Measurements from ENCODE around the gene THSD7A. TPM values are rescaled to one million over a fixed set of nuclear protein-coding genes. Genes with fewer than 3 reads are reported as not detected.

THSD7A gene
- total and polyA plus RNA-seq, 7 donors: 0.06 to 1.4 (median 0.21) TPM

GRCh38 chr7:11516328-11516727 lies 315.7 kb downstream of the THSD7A start:
- intact Hi-C loops (cut with DNase I): no loop called here
- Histone ChIP-seq H3K27ac (no peak overlapping the region), H3K4me3 (no peak overlapping the region), H3K9me3 (no peaks in the 10 kb centered on the region), H3K27me3 (ENCODE audit: insufficient read depth in 3 of 3, low read length in 2 of 3) (no peaks in the 10 kb centered on the region), H3K36me3 (ENCODE audit: insufficient read depth in 1 of 2, low read depth in 1 of 2) (no peaks in the 10 kb centered on the region), H3K4me1 (no peaks in the 10 kb centered on the region)
- TF ChIP-seq, protein P1, sequence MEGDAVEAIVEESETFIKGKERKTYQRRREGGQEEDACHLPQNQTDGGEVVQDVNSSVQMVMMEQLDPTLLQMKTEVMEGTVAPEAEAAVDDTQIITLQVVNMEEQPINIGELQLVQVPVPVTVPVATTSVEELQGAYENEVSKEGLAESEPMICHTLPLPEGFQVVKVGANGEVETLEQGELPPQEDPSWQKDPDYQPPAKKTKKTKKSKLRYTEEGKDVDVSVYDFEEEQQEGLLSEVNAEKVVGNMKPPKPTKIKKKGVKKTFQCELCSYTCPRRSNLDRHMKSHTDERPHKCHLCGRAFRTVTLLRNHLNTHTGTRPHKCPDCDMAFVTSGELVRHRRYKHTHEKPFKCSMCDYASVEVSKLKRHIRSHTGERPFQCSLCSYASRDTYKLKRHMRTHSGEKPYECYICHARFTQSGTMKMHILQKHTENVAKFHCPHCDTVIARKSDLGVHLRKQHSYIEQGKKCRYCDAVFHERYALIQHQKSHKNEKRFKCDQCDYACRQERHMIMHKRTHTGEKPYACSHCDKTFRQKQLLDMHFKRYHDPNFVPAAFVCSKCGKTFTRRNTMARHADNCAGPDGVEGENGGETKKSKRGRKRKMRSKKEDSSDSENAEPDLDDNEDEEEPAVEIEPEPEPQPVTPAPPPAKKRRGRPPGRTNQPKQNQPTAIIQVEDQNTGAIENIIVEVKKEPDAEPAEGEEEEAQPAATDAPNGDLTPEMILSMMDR (IDR thresholded peaks at IDR 0.05): no peak
- no peak for DNase-seq
- 86 to 90% (median 89%) methylated on average over 3 of the region's 3 CpGs for WGBS, 3 donors
- no peak for ATAC-seq

DNA sequence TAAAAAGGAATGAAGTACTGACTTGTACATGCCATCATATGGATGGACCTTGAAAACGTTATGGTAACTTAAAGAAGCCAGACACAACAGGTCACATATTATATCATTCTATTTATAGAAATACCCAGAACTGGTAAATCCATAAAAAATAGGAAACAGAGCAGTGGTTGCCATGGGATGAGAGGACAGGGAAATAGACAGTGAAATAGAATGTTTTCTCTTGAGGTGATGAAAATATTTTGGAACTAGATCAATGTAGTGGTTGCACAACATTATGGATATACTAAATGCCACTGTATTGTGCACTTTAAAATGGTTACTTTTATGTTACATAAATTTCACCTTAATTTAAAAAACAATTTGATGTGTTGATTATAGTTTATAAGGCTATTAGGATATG lies 318.5 kb downstream of the THSD7A start:
- WGBS, 3 donors: 35 to 53% (median 40%) methylated on average over 1 of the region's 1 CpG
- Histone ChIP-seq H3K27ac (no peak overlapping the region), H3K27me3 (ENCODE audit: insufficient read depth in 3 of 3, low read length in 2 of 3) (no peaks in the 10 kb centered on the region), H3K36me3 (ENCODE audit: insufficient read depth in 1 of 2, low read depth in 1 of 2) (no peaks in the 10 kb centered on the region), H3K4me3 (no peak overlapping the region), H3K4me1 (no peaks in the 10 kb centered on the region), H3K9me3 (no peaks in the 10 kb centered on the region)
- TF ChIP-seq, protein P1 (IDR thresholded peaks at IDR 0.05): no peak
- intact Hi-C loops (cut with DNase I): no loop called here
- ATAC-seq (no peak), DNase-seq (no peak)

GRCh38 chr7:11507929-11508328 lies 324.1 kb downstream of the THSD7A start:
- no peak overlapping the region for H3K27ac ChIP-seq
- no peaks in the 10 kb centered on the region for H3K4me1 ChIP-seq
- intact Hi-C loops (cut with DNase I): no loop called here
- H3K9me3 ChIP-seq: peaks cover 4% of the 10 kb centered on the region
- 81 to 88% (median 82%) methylated on average over 1 of the region's 1 CpG for WGBS, 3 donors
- no peak overlapping the region for H3K4me3 ChIP-seq
- H3K27me3 ChIP-seq (ENCODE audit: insufficient read depth in 3 of 3, low read length in 2 of 3): no peaks in the 10 kb centered on the region
- ATAC-seq: no peak
- H3K36me3 ChIP-seq (ENCODE audit: insufficient read depth in 1 of 2, low read depth in 1 of 2): no peaks in the 10 kb centered on the region
- no peak for DNase-seq
- TF ChIP-seq, protein P1 (IDR thresholded peaks at IDR 0.05): no peak

- ATAC-seq (no peak), DNase-seq (no peak)
- no peaks in the 10 kb centered on the region for H3K27me3 ChIP-seq (ENCODE audit: insufficient read depth in 3 of 3, low read length in 2 of 3)
- intact Hi-C loops (cut with DNase I): no loop called here
- no peaks in the 10 kb centered on the region for H3K4me1 ChIP-seq
- peaks cover 4% of the 10 kb centered on the region for H3K9me3 ChIP-seq
- TF ChIP-seq, protein P1 (IDR thresholded peaks at IDR 0.05): no peak
- no peaks in the 10 kb centered on the region for H3K36me3 ChIP-seq (ENCODE audit: insufficient read depth in 1 of 2, low read depth in 1 of 2)
- no peak overlapping the region for H3K4me3 ChIP-seq
- H3K27ac ChIP-seq: no peak overlapping the region
These were observed 325.6 kb downstream of the THSD7A start for GRCh38 chr7:11506417-11506816.

- DNase-seq (no peak), ATAC-seq (no peak)
- Histone ChIP-seq H3K4me1 (no peaks in the 10 kb centered on the region), H3K9me3 (peaks cover 4% of the 10 kb centered on the region), H3K27me3 (ENCODE audit: insufficient read depth in 3 of 3, low read length in 2 of 3) (no peaks in the 10 kb centered on the region), H3K27ac (no peak overlapping the region), H3K4me3 (no peak overlapping the region), H3K36me3 (ENCODE audit: insufficient read depth in 1 of 2, low read depth in 1 of 2) (no peaks in the 10 kb centered on the region)
- WGBS, 3 donors: 51 to 65% (median 57%) methylated on average over 3 of the region's 3 CpGs
- intact Hi-C loops (cut with DNase I): no loop called here
- TF ChIP-seq, protein P1 (IDR thresholded peaks at IDR 0.05): no peak
These were observed 326.5 kb downstream of the THSD7A start for GRCh38 chr7:11505471-11505985.

Measured in psoas muscle (tissue), 8 donors.